Liver (tissue), 9 donors: ENCODE measurements around the gene SRSF12. TPM values are rescaled to one million over a fixed set of nuclear protein-coding genes. Genes with fewer than 3 reads are reported as not detected.

ENCODE experiments used
- DNase-seq: peaks from one replicate; pipeline ENCODE4 v3.0.0-alpha.2; 2017; ENCODE audit warnings: low spot score
- H3K27ac ChIP-seq, 2 donors: one replicate each; pipeline ENCODE4 v1.7.0; 2013; ENCODE audit warnings: inconsistent platforms in 2 of 2, low read length in 2 of 2, control low read depth in 1 of 2, low read depth in 1 of 2, mild to moderate bottlenecking in 1 of 2
- H3K27me3 ChIP-seq, 4 donors: one replicate each; pipeline versions ENCODE4 v1.6.1 to v1.7.0; 2013; ENCODE audit warnings: low read length in 3 of 4, inconsistent platforms in 1 of 4, mild to moderate bottlenecking in 1 of 4, moderate library complexity in 1 of 4; ENCODE audit not compliant: control insufficient read depth in 4 of 4, insufficient read depth in 4 of 4
- H3K36me3 ChIP-seq, 4 donors: one replicate each; pipeline versions ENCODE4 v1.6.1 to v1.7.0; 2013; ENCODE audit warnings: low read length in 3 of 4, mild to moderate bottlenecking in 3 of 4, low read depth in 1 of 4, moderate library complexity in 1 of 4; ENCODE audit not compliant: control insufficient read depth in 4 of 4, insufficient read depth in 3 of 4
- H3K4me1 ChIP-seq, 4 donors: one replicate each; pipeline versions ENCODE4 v1.6.1 to v1.7.0; 2013; ENCODE audit warnings: low read length in 3 of 4, mild to moderate bottlenecking in 3 of 4, moderate library complexity in 1 of 4; ENCODE audit not compliant: control insufficient read depth in 4 of 4, insufficient read depth in 4 of 4
- H3K4me3 ChIP-seq, 3 donors: one replicate each; pipeline versions ENCODE4 v1.6.1 to v1.7.0; 2013; ENCODE audit warnings: low read length in 3 of 3, control low read depth in 1 of 3, low read depth in 1 of 3, mild to moderate bottlenecking in 1 of 3
- H3K9ac ChIP-seq, 2 donors: one replicate each; pipeline ENCODE4 v1.7.0; 2013; ENCODE audit warnings: low read length in 2 of 2, mild to moderate bottlenecking in 2 of 2, moderate library complexity in 2 of 2, control low read depth in 1 of 2, low read depth in 1 of 2
- H3K9me3 ChIP-seq, 4 donors: one replicate each; pipeline versions ENCODE4 v1.6.1 to v1.7.0; 2013; ENCODE audit warnings: low read length in 3 of 4; ENCODE audit not compliant: control insufficient read depth in 4 of 4
- CTCF ChIP-seq: fragments of 150-350 bp; IDR thresholded peaks from 2 replicates; pipeline ENCODE4 v1.5.1; 2017; ENCODE audit warnings: improper control_type of control experiment, low read depth, low read length; ENCODE audit not compliant: missing input control
- EGR1 ChIP-seq, 2 donors: IDR thresholded peaks; 2 replicates each; pipeline ENCODE4 v1.6.1; 2016 to 2018; ENCODE audit warnings: antibody characterized with exemption in 2 of 2, low read depth in 2 of 2
- FOXA1 ChIP-seq: IDR thresholded peaks from 2 replicates; pipeline ENCODE4 v1.6.1; 2016; ENCODE audit warnings: antibody characterized with exemption
- GABPA ChIP-seq, 2 donors: IDR thresholded peaks in 1 of 2; conservative IDR thresholded peaks in 1 of 2; 2 replicates each; pipeline ENCODE4 v1.6.1; 2016; ENCODE audit warnings: antibody characterized with exemption in 2 of 2, mild to moderate bottlenecking in 1 of 2, moderate library complexity in 1 of 2
- HNF4A ChIP-seq, 2 donors: conservative IDR thresholded peaks; 2 replicates each; pipeline ENCODE4 v1.6.1; 2016; ENCODE audit warnings: antibody characterized with exemption in 2 of 2, mild to moderate bottlenecking in 2 of 2
- HNF4G ChIP-seq: IDR thresholded peaks from 2 replicates; pipeline ENCODE4 v1.6.1; 2016; ENCODE audit warnings: antibody characterized with exemption
- JUND ChIP-seq, 2 donors: IDR thresholded peaks; 2 replicates each; pipeline ENCODE4 v1.6.1; 2016; ENCODE audit warnings: antibody characterized with exemption in 2 of 2
- NR2F2 ChIP-seq: IDR thresholded peaks from 2 replicates; pipeline ENCODE4 v1.6.1; 2016; ENCODE audit warnings: antibody characterized with exemption
- RAD21 ChIP-seq, 2 donors: IDR thresholded peaks; 2 replicates each; pipeline ENCODE4 v1.6.1; 2016; ENCODE audit warnings: antibody characterized with exemption in 2 of 2, mild to moderate bottlenecking in 2 of 2
- RXRA ChIP-seq, 2 donors: IDR thresholded peaks; 2 replicates each; pipeline ENCODE4 v1.6.1; 2017 to 2018; ENCODE audit warnings: antibody characterized with exemption in 2 of 2, mild to moderate bottlenecking in 1 of 2
- SP1 ChIP-seq: IDR thresholded peaks from 2 replicates; pipeline ENCODE4 v1.6.1; 2018; ENCODE audit warnings: antibody characterized with exemption, mild to moderate bottlenecking
- TAF1 ChIP-seq: conservative IDR thresholded peaks from 2 replicates; pipeline ENCODE4 v1.6.1; 2016; ENCODE audit warnings: antibody characterized with exemption, mild to moderate bottlenecking
- YY1 ChIP-seq: IDR thresholded peaks from 2 replicates; pipeline ENCODE4 v1.6.1; 2016; ENCODE audit warnings: antibody characterized with exemption, mild to moderate bottlenecking
- ZBTB33 ChIP-seq: IDR thresholded peaks from 2 replicates; pipeline ENCODE4 v1.6.1; 2016; ENCODE audit warnings: antibody characterized with exemption
- WGBS: extraction: QIAGEN DNeasy Blood & Tissue Kit; methylation state at CpG from one replicate; pipeline ENCODE4 v1.1.7; 2013; 5-methylcytosine and 5-hydroxymethylcytosine counted together
- polyA plus RNA-seq, 2 donors: library from polyadenylated mRNA; stranded (reverse) in 1 of 2; unstranded in 1 of 2; fragments of 200-250 nt in 1 of 2; fragments of >200 nt in 1 of 2; fragmentation: Nextera tagmentation in 1 of 2; extraction: Ambion mirVana in 1 of 2; gene quantifications; one replicate each; pipeline versions ENCODE4 v1.2.1 to v1.2.3, GENCODE V29; 2013 to 2015
- total RNA-seq, 2 donors: library from RNA; depleted of rRNA; stranded (reverse); fragments of >200 nt; gene quantifications; one replicate each; pipeline ENCODE4 v1.2.3, GENCODE V29; 2014
- TF ChIP-seq, protein P1 (sequence below): IDR thresholded peaks from 2 replicates; pipeline ENCODE4 v1.6.1; 2016; ENCODE audit warnings: antibody characterized with exemption
- TF ChIP-seq, protein P2 (sequence below): IDR thresholded peaks from 2 replicates; pipeline ENCODE4 v1.6.1; 2016; ENCODE audit warnings: antibody characterized with exemption, mild to moderate bottlenecking
- TF ChIP-seq, protein P3 (sequence below): IDR thresholded peaks from 2 replicates; pipeline ENCODE4 v1.6.1; 2016; ENCODE audit warnings: antibody characterized with exemption
- donor health status: healthy.
- donor health status: healthy.
- donor health status: healthy.
- donor health status: healthy.
- donor health status: healthy.

SRSF12 gene
- total and polyA plus RNA-seq, 4 donors, result 0.17 to 1.0 (median 0.39) TPM

GRCh38 chr6:89134723-89135122 is 16.9 kb upstream of the SRSF12 start:
- WGBS, result 92% methylated on average over 3 of the region's 3 CpGs
- Histone ChIP-seq H3K36me3 (no peaks in the 10 kb centered on the region), H3K9me3 (no peaks in the 10 kb centered on the region), H3K27ac (no peak overlapping the region), H3K4me1 (peaks cover 2 to 3% (median 2%) of the 10 kb centered on the region in 4 donors), H3K9ac (no peak overlapping the region), H3K27me3 (no peaks in the 10 kb centered on the region), H3K4me3 (no peak overlapping the region)
- no peak for TF ChIP-seq RAD21 (IDR thresholded peaks at IDR 0.05)
- TF ChIP-seq NR2F2, result no peak
- no peak for TF ChIP-seq FOXA1
- TF ChIP-seq, protein P1, sequence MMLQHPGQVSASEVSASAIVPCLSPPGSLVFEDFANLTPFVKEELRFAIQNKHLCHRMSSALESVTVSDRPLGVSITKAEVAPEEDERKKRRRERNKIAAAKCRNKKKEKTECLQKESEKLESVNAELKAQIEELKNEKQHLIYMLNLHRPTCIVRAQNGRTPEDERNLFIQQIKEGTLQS, result no peak
- TF ChIP-seq, protein P2, sequence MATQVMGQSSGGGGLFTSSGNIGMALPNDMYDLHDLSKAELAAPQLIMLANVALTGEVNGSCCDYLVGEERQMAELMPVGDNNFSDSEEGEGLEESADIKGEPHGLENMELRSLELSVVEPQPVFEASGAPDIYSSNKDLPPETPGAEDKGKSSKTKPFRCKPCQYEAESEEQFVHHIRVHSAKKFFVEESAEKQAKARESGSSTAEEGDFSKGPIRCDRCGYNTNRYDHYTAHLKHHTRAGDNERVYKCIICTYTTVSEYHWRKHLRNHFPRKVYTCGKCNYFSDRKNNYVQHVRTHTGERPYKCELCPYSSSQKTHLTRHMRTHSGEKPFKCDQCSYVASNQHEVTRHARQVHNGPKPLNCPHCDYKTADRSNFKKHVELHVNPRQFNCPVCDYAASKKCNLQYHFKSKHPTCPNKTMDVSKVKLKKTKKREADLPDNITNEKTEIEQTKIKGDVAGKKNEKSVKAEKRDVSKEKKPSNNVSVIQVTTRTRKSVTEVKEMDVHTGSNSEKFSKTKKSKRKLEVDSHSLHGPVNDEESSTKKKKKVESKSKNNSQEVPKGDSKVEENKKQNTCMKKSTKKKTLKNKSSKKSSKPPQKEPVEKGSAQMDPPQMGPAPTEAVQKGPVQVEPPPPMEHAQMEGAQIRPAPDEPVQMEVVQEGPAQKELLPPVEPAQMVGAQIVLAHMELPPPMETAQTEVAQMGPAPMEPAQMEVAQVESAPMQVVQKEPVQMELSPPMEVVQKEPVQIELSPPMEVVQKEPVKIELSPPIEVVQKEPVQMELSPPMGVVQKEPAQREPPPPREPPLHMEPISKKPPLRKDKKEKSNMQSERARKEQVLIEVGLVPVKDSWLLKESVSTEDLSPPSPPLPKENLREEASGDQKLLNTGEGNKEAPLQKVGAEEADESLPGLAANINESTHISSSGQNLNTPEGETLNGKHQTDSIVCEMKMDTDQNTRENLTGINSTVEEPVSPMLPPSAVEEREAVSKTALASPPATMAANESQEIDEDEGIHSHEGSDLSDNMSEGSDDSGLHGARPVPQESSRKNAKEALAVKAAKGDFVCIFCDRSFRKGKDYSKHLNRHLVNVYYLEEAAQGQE, result no peak
- TF ChIP-seq SP1, result no peak
- TF ChIP-seq EGR1 (IDR thresholded peaks at IDR 0.05; ENCODE audit: low read depth in 2 of 2), result no peak
- no peak for TF ChIP-seq RXRA (IDR thresholded peaks at IDR 0.05)
- TF ChIP-seq YY1, result no peak
- TF ChIP-seq, protein P3, sequence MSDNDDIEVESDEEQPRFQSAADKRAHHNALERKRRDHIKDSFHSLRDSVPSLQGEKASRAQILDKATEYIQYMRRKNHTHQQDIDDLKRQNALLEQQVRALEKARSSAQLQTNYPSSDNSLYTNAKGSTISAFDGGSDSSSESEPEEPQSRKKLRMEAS, result no peak
- TF ChIP-seq TAF1, result no peak
- no peak for TF ChIP-seq JUND (IDR thresholded peaks at IDR 0.05)
- TF ChIP-seq GABPA (IDR thresholded peaks at IDR 0.05 in 1 of 2, conservative IDR thresholded peaks at IDR 0.05 in 1 of 2), result no peak
- TF ChIP-seq HNF4G, result no peak
- no peak for TF ChIP-seq CTCF
- TF ChIP-seq ZBTB33, result no peak
- DNase-seq, result no peak

DNA sequence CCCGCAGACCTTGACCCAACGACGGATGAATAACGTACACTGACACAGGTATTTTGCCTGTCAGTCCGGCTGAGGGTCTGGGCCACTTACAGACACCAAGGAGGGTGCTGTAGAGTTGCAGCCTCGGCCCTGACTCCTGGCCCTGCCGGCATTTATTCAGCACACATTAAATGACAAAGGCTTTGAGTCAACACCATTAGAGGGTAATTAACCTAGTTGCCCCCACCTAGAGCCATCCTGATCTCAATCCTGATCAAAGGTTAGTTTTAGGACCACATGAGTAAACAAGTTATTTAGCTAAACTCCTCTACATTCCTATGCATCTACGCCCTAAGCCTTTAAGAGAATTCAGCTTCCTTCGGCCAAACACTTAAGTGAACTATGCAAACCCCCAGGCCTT is 16.1 kb upstream of the SRSF12 start:
- H3K27ac ChIP-seq, result no peak overlapping the region
- no peaks in the 10 kb centered on the region for H3K9me3 ChIP-seq
- no peaks in the 10 kb centered on the region for H3K36me3 ChIP-seq
- no peak overlapping the region for H3K4me3 ChIP-seq
- H3K9ac ChIP-seq, result no peak overlapping the region
- peaks cover 0 to 2% (median 0%) of the 10 kb centered on the region in 4 donors for H3K4me1 ChIP-seq
- DNase-seq, result no peak
- H3K27me3 ChIP-seq, result no peaks in the 10 kb centered on the region
- 88% methylated on average over 9 of the region's 9 CpGs for WGBS
- TF ChIP-seq JUND (IDR thresholded peaks at IDR 0.05) (no peak), RXRA (IDR thresholded peaks at IDR 0.05) (no peak), HNF4A (conservative IDR thresholded peaks at IDR 0.05) (no peak), FOXA1 (no peak), YY1 (no peak), SP1 (no peak), ZBTB33 (no peak)
- TF ChIP-seq, protein P1, result no peak
- TF ChIP-seq, protein P3, result no peak
- TF ChIP-seq, protein P2, result no peak
